Mammary epithelial cell (primary cell): ENCODE results near the gene TMEM138.

Experiments used
- EZH2 ChIP-seq: IDR thresholded peaks from 2 replicates; pipeline ENCODE4 v1.6.1; 2012; ENCODE audit warnings: low read length, inconsistent platforms, borderline replicate concordance
- TF ChIP-seq, protein P1 (sequence below), 2 donors: IDR thresholded peaks in 1 of 2; conservative IDR thresholded peaks in 1 of 2; 2 replicates each; pipeline ENCODE4 v1.5.1; 2011 to 2012; ENCODE audit warnings: inconsistent platforms in 2 of 2, low read length in 2 of 2, mild to moderate bottlenecking in 2 of 2, control low read depth in 1 of 2, low read depth in 1 of 2; ENCODE audit not compliant: insufficient read depth in 1 of 2; ENCODE audit errors: extremely low read depth in 1 of 2

- TF ChIP-seq EZH2: no peak
- TF ChIP-seq, protein P1, sequence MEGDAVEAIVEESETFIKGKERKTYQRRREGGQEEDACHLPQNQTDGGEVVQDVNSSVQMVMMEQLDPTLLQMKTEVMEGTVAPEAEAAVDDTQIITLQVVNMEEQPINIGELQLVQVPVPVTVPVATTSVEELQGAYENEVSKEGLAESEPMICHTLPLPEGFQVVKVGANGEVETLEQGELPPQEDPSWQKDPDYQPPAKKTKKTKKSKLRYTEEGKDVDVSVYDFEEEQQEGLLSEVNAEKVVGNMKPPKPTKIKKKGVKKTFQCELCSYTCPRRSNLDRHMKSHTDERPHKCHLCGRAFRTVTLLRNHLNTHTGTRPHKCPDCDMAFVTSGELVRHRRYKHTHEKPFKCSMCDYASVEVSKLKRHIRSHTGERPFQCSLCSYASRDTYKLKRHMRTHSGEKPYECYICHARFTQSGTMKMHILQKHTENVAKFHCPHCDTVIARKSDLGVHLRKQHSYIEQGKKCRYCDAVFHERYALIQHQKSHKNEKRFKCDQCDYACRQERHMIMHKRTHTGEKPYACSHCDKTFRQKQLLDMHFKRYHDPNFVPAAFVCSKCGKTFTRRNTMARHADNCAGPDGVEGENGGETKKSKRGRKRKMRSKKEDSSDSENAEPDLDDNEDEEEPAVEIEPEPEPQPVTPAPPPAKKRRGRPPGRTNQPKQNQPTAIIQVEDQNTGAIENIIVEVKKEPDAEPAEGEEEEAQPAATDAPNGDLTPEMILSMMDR (conservative IDR thresholded peaks at IDR 0.05 in 1 of 2, IDR thresholded peaks at IDR 0.05 in 1 of 2; ENCODE audit: extremely low read depth in 1 of 2, insufficient read depth in 1 of 2, low read depth in 1 of 2, low read length in 2 of 2): no peak
Observed at GRCh38 chr11:61350336-61350735, 11.8 kb upstream of the TMEM138 start.
